Heart left ventricle (tissue), 16 donors: Measurements from ENCODE around the gene ZNF668. TPM values are rescaled to one million over a fixed set of nuclear protein-coding genes. Genes with fewer than 3 reads are reported as not detected.

Source experiments
- ATAC-seq, 4 donors: fragments of 200-7000 bp; cut with Tn5 transposase; one replicate each; pipeline ENCODE4 v1.9.1; 2020 to 2022; ENCODE audit warnings: moderate library complexity in 4 of 4, mild to moderate bottlenecking in 3 of 4, moderate number of reproducible peaks in 1 of 4
- DNase-seq, 5 donors: peaks; one replicate each; pipeline ENCODE4 v3.0.0-alpha.2; 2020
- H3K27ac ChIP-seq, 12 donors: fragments of 200-600 bp; sonication (generic) in 4 of 12; one replicate each; pipeline versions ENCODE4 v1.5.0 to v1.8.0; 2016 to 2022; ENCODE audit warnings: mild to moderate bottlenecking in 2 of 12
- H3K27me3 ChIP-seq, 9 donors: fragments of 200-600 bp; sonication (generic) in 2 of 9; one replicate each; pipeline versions ENCODE4 v1.5.1 to v1.8.0; 2016 to 2022; ENCODE audit warnings: mild to moderate bottlenecking in 3 of 9
- H3K36me3 ChIP-seq, 9 donors: fragments of 200-600 bp; sonication (generic) in 2 of 9; one replicate each; pipeline versions ENCODE4 v1.5.0 to v1.8.0; 2018 to 2022; ENCODE audit warnings: mild to moderate bottlenecking in 2 of 9
- H3K4me1 ChIP-seq, 12 donors: fragments of 200-600 bp; sonication (generic) in 4 of 12; one replicate each; pipeline versions ENCODE4 v1.5.0 to v1.8.0; 2016 to 2022; ENCODE audit warnings: mild to moderate bottlenecking in 3 of 12
- H3K4me3 ChIP-seq, 12 donors: fragments of 200-600 bp; sonication (generic) in 4 of 12; one replicate each; pipeline versions ENCODE4 v1.5.0 to v1.8.0; 2017 to 2022; ENCODE audit warnings: mild to moderate bottlenecking in 9 of 12, moderate library complexity in 4 of 12
- H3K9me3 ChIP-seq, 12 donors: fragments of 200-600 bp; sonication (generic) in 4 of 12; one replicate each; pipeline versions ENCODE4 v1.5.0 to v1.8.0; 2016 to 2022; ENCODE audit warnings: mild to moderate bottlenecking in 1 of 12
- CTCF ChIP-seq, 12 donors: fragments of 200-600 bp; sonication (generic) in 4 of 12; IDR thresholded peaks; one replicate each; pipeline versions ENCODE4 v1.5.0 to v1.8.0; 2018 to 2022; ENCODE audit warnings: antibody characterized with exemption in 12 of 12, mild to moderate bottlenecking in 5 of 12
- POLR2A ChIP-seq, 2 donors: fragments of 450-650 bp; IDR thresholded peaks; one replicate each; pipeline ENCODE4 v1.6.1; 2017; ENCODE audit warnings: antibody characterized with exemption in 2 of 2, mild to moderate bottlenecking in 2 of 2, moderate library complexity in 2 of 2
- WGBS, 4 donors: extraction: QIAGEN DNeasy Blood & Tissue Kit in 2 of 4; methylation state at CpG; one replicate each; pipeline versions ENCODE4 v1.1.5 to v1.1.7; 2013 to 2018; 5-methylcytosine and 5-hydroxymethylcytosine counted together
- intact Hi-C, 10 donors: fragments of 100-400 bp; cut with DNase I; formaldehyde crosslinking; loops; one replicate each; pipeline versions ENCODE4 v1.11.1 to v1.14.2; 2022
- polyA plus RNA-seq, 2 donors: library from polyadenylated mRNA; stranded (reverse); fragments of 200-250 nt; gene quantifications; one replicate each; pipeline ENCODE4 v1.2.3, GENCODE V29; 2013
- total RNA-seq, 9 donors: library from RNA; depleted of rRNA in 2 of 9; stranded (reverse); fragments of >200 nt in 2 of 9; fragmentation: NEBNext Ultra II Directional in 3 of 9; extraction: Animal tissue kit (Norgen Biotek cat#: 25700) in 3 of 9; gene quantifications; one replicate each; pipeline versions ENCODE4 v1.1.0 to v1.2.4, GENCODE V29; 2016 to 2023
- donor health status: ischemic (EF 13 %, LVEDD 7.1; RV severe dilation, severe dysfunction).
- donor health status: healthy with polysubstance abuse.
- donor health status: DM: no; HTN: yes; CAD: no.
- donor health status: DM: no; HTN: no; CAD: no.
- donor health status: ischemic (EF 25% LVEDD 6.9; RV normal size, moderate dysfunction).
- donor health status: ischemic (EF 25% LVEDD 5.7; RV mildly dilated, moderate dysfunction).
- donor health status: healthy.
- donor health status: DM: yes; HTN: yes; CAD: no.
- donor health status: ischemic (EF 35%, LVEDD 5.7; RV mildly dilated, moderate dysfunction).
- donor health status: nonischemic (EF 11% LVEDD 7.7; RV severe dilation, severe dysfunction).
- donor health status: DM: yes; HTN: yes; CAD: no.
- donor health status: PGD.
- donor health status: ischemic (EF 29% LVEDD 5.4; RV normal size, mild dysfunction).
- donor health status: nonischemic (EF 23%, LVEDD 6.1; RV moderate dilation, normal function).

The ZNF668 gene
- total and polyA plus RNA-seq, 11 donors, result 3.5 to 11.4 (median 6.6) TPM

GRCh38 chr16:31076319-31076718 is 2.3 kb upstream of the ZNF668 start:
- intact Hi-C loops, result loop anchor here in 5 of 10 donors (10.0 kb wide), 6 partner anchors 92 to 378 kb away; partner anchors contain the start of genes ARMC5 (in 1 of the 5), FUS (in 1 of the 5), HSD3B7 (in 1 of the 5) and SETD1A (in 1 of the 5)
- no peak for ATAC-seq
- H3K4me3 ChIP-seq, result no peak overlapping the region
- TF ChIP-seq CTCF (IDR thresholded peaks at IDR 0.05), result no peak
- no peak for TF ChIP-seq POLR2A (IDR thresholded peaks at IDR 0.05)
- no peaks in the 10 kb centered on the region for H3K27me3 ChIP-seq
- H3K36me3 ChIP-seq, result peaks cover 0 to 57% (median 51%) of the 10 kb centered on the region in 9 donors
- no peak for DNase-seq
- peaks cover 3 to 38% (median 24%) of the 10 kb centered on the region in 12 donors for H3K4me1 ChIP-seq
- no peaks in the 10 kb centered on the region for H3K9me3 ChIP-seq
- WGBS, 4 donors, result 62 to 80% (median 71%) methylated on average over 10 to 16 of the region's 16 CpGs
- H3K27ac ChIP-seq, result no peak overlapping the region

GRCh38 chr16:31074814-31075183 is 759 bp upstream of the ZNF668 start:
- H3K27me3 ChIP-seq, result no peaks in the 10 kb centered on the region
- peak overlapping the region; percentile 66 to 100 (median 84) for H3K4me3 ChIP-seq
- H3K27ac ChIP-seq, result peak overlapping the region; percentile 87 to 99 (median 96)
- H3K4me1 ChIP-seq, result peaks cover 3 to 39% (median 24%) of the 10 kb centered on the region in 12 donors
- WGBS, 4 donors, result 2 to 3% (median 2%) methylated on average over 7 of the region's 7 CpGs
- H3K36me3 ChIP-seq, result peaks cover 0 to 42% (median 35%) of the 10 kb centered on the region in 9 donors
- TF ChIP-seq CTCF (IDR thresholded peaks at IDR 0.05) (no peak), POLR2A (IDR thresholded peaks at IDR 0.05) (no peak)
- intact Hi-C loops, result loop anchor here (1.0 to 10.0 kb wide), 14 partner anchors 20 to 380 kb away; partner anchors contain the start of genes STX4 (in 7 of the 10), HSD3B7 (in 3 of the 10), VKORC1 (in 2 of the 10) and ARMC5 (in 1 of the 10)
- ATAC-seq, result no peak
- no peaks in the 10 kb centered on the region for H3K9me3 ChIP-seq
- no peak for DNase-seq

GRCh38 chr16:31073142-31073969 is 684 bp downstream of the ZNF668 start:
- H3K4me1 ChIP-seq, result peaks cover 3 to 34% (median 24%) of the 10 kb centered on the region in 12 donors
- H3K4me3 ChIP-seq, result peak overlapping the region; percentile 66 to 100 (median 84)
- H3K27me3 ChIP-seq, result no peaks in the 10 kb centered on the region
- WGBS, 4 donors, result 0 to 1% (median 0%) methylated on average over 32 to 83 of the region's 83 CpGs
- H3K36me3 ChIP-seq, result peaks cover 0 to 27% (median 21%) of the 10 kb centered on the region in 9 donors
- peak; percentile 93 to 95 (median 94) for DNase-seq
- no peaks in the 10 kb centered on the region for H3K9me3 ChIP-seq
- H3K27ac ChIP-seq, result peak overlapping the region; percentile 87 to 99 (median 96)
- intact Hi-C loops, result loop anchor here in 9 of 10 donors (1.0 to 10.0 kb wide), 11 partner anchors 36 to 381 kb away; partner anchors contain the start of genes STX4 (in 5 of the 9), HSD3B7 (in 3 of the 9), ARMC5 (in 1 of the 9) and FUS (in 1 of the 9)
- TF ChIP-seq CTCF (IDR thresholded peaks at IDR 0.05), result no peak
- TF ChIP-seq POLR2A (IDR thresholded peaks at IDR 0.05), result no peak
- ATAC-seq, result peak; percentile 88 to 91 (median 90)
